GM18861 (cell line): ENCODE measurements around the gene MAF.

Experiments used
- ATAC-seq: cut with Tn5 transposase; IDR thresholded peaks from one replicate; pipeline ENCODE4 v1.9.1; 2021; ENCODE audit not compliant: unreplicated experiment

The MAF gene

GRCh38 chr16:79593074-79593531 lies 7.4 kb downstream of the MAF start:
- ATAC-seq: no peak

- ATAC-seq: no peak
These were observed 8.4 kb downstream of the MAF start for GRCh38 chr16:79592186-79592585.

- no peak for ATAC-seq
These were observed 10.9 kb downstream of the MAF start for GRCh38 chr16:79589601-79590102.

GRCh38 chr16:79587897-79588296 lies 12.6 kb downstream of the MAF start:
- ATAC-seq: no peak

GRCh38 chr16:79587296-79587695 lies 13.2 kb downstream of the MAF start:
- no peak for ATAC-seq

GRCh38 chr16:79582789-79583188 lies 17.7 kb downstream of the MAF start:
- no peak for ATAC-seq

GRCh38 chr16:79580453-79581191 lies 19.9 kb downstream of the MAF start:
- ATAC-seq: no peak

- ATAC-seq: no peak
These were observed 23.9 kb downstream of the MAF start for GRCh38 chr16:79576602-79577001.

GRCh38 chr16:79573884-79574283 lies 26.7 kb downstream of the MAF start:
- no peak for ATAC-seq

GRCh38 chr16:79573071-79573470 lies 27.5 kb downstream of the MAF start:
- no peak for ATAC-seq

- ATAC-seq: no peak
These were observed 28.5 kb downstream of the MAF start for GRCh38 chr16:79571903-79572535.

- ATAC-seq: no peak
These were observed 29.3 kb downstream of the MAF start for GRCh38 chr16:79571065-79571902.

- ATAC-seq: no peak
These were observed 35.8 kb downstream of the MAF start for GRCh38 chr16:79564671-79565107.

- no peak for ATAC-seq
These were observed 36.6 kb downstream of the MAF start for GRCh38 chr16:79563921-79564320.

- no peak for ATAC-seq
These were observed 38.2 kb downstream of the MAF start for GRCh38 chr16:79562166-79562823.

GRCh38 chr16:79561729-79562128 lies 38.8 kb downstream of the MAF start:
- ATAC-seq: no peak

- ATAC-seq: no peak
These were observed 39.6 kb downstream of the MAF start for GRCh38 chr16:79560923-79561322.

- no peak for ATAC-seq
These were observed 40.2 kb downstream of the MAF start for GRCh38 chr16:79560318-79560717.

GRCh38 chr16:79559532-79559931 lies 41.0 kb downstream of the MAF start:
- no peak for ATAC-seq

- ATAC-seq: no peak
These were observed 43.1 kb downstream of the MAF start for GRCh38 chr16:79557421-79557820.

GRCh38 chr16:79554912-79555311 lies 45.6 kb downstream of the MAF start:
- ATAC-seq: no peak
